Measurements from ENCODE around the gene BCKDK. TPM values are rescaled to one million over a fixed set of nuclear protein-coding genes. Genes with fewer than 3 reads are reported as not detected.

BCKDK gene
- total and polyA plus RNA-seq, 2 of the 13 experiments (the other 11 are each of a cell fraction or from before 2014, with no cell fraction given): 24.9 to 42.6 TPM

GRCh38 chr16:31093132-31093703 lies 15.0 kb upstream of the BCKDK start (continued):
- TF ChIP-seq TGIF2 (CRISPR knock-in tag; IDR thresholded peaks at IDR 0.05) (no peak; the same call in 1 of the 2 replicates), ZNF512B (CRISPR knock-in tag; IDR thresholded peaks at IDR 0.05; ENCODE audit: borderline replicate concordance) (no peak), ZNF331 (CRISPR knock-in tag; IDR thresholded peaks at IDR 0.05) (0 out of 2 replicates have a peak, but pooled peaks have one; percentile 21), ZNF576 (CRISPR knock-in tag; IDR thresholded peaks at IDR 0.05) (no peak), U2AF1 (optimal IDR thresholded peaks at IDR 0.05; ENCODE audit: low read depth, low read length) (no peak), POLR2AphosphoS2 (IDR thresholded peaks at IDR 0.05; ENCODE audit: low read depth, low read length) (no peak), ZNF530 (CRISPR knock-in tag; IDR thresholded peaks at IDR 0.05; ENCODE audit: low read depth) (no peak), NBN (conservative IDR thresholded peaks at IDR 0.05) (no peak), PAWR (CRISPR knock-in tag; IDR thresholded peaks at IDR 0.05; ENCODE audit: borderline replicate concordance) (no peak), ZSCAN22 (CRISPR knock-in tag; IDR thresholded peaks at IDR 0.05) (no peak), MEF2D (CRISPR knock-in tag; IDR thresholded peaks at IDR 0.05) (no peak), GPN1 (CRISPR knock-in tag; IDR thresholded peaks at IDR 0.05; ENCODE audit: borderline replicate concordance) (no peak), ZNF614 (CRISPR knock-in tag; IDR thresholded peaks at IDR 0.05; ENCODE audit: borderline replicate concordance) (no peak)
- TF ChIP-seq, protein P1, sequence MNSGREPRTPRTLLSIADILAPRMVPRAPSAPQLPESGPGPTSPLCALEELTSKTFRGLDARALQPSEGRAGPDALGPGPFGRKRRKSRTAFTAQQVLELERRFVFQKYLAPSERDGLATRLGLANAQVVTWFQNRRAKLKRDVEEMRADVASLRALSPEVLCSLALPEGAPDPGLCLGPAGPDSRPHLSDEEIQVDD (CRISPR knock-in tag; IDR thresholded peaks at IDR 0.05; ENCODE audit: borderline replicate concordance): no peak
- TF ChIP-seq, protein P2, sequence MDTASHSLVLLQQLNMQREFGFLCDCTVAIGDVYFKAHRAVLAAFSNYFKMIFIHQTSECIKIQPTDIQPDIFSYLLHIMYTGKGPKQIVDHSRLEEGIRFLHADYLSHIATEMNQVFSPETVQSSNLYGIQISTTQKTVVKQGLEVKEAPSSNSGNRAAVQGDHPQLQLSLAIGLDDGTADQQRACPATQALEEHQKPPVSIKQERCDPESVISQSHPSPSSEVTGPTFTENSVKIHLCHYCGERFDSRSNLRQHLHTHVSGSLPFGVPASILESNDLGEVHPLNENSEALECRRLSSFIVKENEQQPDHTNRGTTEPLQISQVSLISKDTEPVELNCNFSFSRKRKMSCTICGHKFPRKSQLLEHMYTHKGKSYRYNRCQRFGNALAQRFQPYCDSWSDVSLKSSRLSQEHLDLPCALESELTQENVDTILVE (CRISPR knock-in tag; IDR thresholded peaks at IDR 0.05): no peak
- TF ChIP-seq, protein P3, sequence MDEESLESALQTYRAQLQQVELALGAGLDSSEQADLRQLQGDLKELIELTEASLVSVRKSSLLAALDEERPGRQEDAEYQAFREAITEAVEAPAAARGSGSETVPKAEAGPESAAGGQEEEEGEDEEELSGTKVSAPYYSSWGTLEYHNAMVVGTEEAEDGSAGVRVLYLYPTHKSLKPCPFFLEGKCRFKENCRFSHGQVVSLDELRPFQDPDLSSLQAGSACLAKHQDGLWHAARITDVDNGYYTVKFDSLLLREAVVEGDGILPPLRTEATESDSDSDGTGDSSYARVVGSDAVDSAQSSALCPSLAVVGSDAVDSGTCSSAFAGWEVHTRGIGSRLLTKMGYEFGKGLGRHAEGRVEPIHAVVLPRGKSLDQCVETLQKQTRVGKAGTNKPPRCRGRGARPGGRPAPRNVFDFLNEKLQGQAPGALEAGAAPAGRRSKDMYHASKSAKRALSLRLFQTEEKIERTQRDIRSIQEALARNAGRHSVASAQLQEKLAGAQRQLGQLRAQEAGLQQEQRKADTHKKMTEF (CRISPR knock-in tag; IDR thresholded peaks at IDR 0.05): peak; percentile 65; the same call in 1 of the 2 replicates
- TF ChIP-seq, protein P4, sequence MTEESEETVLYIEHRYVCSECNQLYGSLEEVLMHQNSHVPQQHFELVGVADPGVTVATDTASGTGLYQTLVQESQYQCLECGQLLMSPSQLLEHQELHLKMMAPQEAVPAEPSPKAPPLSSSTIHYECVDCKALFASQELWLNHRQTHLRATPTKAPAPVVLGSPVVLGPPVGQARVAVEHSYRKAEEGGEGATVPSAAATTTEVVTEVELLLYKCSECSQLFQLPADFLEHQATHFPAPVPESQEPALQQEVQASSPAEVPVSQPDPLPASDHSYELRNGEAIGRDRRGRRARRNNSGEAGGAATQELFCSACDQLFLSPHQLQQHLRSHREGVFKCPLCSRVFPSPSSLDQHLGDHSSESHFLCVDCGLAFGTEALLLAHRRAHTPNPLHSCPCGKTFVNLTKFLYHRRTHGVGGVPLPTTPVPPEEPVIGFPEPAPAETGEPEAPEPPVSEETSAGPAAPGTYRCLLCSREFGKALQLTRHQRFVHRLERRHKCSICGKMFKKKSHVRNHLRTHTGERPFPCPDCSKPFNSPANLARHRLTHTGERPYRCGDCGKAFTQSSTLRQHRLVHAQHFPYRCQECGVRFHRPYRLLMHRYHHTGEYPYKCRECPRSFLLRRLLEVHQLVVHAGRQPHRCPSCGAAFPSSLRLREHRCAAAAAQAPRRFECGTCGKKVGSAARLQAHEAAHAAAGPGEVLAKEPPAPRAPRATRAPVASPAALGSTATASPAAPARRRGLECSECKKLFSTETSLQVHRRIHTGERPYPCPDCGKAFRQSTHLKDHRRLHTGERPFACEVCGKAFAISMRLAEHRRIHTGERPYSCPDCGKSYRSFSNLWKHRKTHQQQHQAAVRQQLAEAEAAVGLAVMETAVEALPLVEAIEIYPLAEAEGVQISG (CRISPR knock-in tag; IDR thresholded peaks at IDR 0.05): peak; percentile 15; the same call in 1 of the 2 replicates
- TF ChIP-seq, protein P5, sequence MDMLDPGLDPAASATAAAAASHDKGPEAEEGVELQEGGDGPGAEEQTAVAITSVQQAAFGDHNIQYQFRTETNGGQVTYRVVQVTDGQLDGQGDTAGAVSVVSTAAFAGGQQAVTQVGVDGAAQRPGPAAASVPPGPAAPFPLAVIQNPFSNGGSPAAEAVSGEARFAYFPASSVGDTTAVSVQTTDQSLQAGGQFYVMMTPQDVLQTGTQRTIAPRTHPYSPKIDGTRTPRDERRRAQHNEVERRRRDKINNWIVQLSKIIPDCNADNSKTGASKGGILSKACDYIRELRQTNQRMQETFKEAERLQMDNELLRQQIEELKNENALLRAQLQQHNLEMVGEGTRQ (IDR thresholded peaks at IDR 0.05; ENCODE audit: low read depth, low read length): no peak
- TF ChIP-seq, protein P5 (CRISPR knock-in tag; IDR thresholded peaks at IDR 0.05; ENCODE audit: borderline replicate concordance): no peak
